HT-29 (cell line): ENCODE data around the gene STAC3. TPM values are rescaled to one million over a fixed set of nuclear protein-coding genes. Genes with fewer than 3 reads are reported as not detected.

ENCODE experiments used
- DNase-seq: peaks from one replicate; pipeline ENCODE4 v3.0.0-alpha.2; 2015; ENCODE audit warnings: low spot score
- small RNA-seq: library from RNA; depleted of rRNA; stranded (forward); fragments of <200 nt; gene quantifications from one replicate; pipeline ENCODE3, GENCODE V24; 2014
- total RNA-seq: library from RNA; depleted of rRNA; stranded (reverse); fragments of >200 nt; shearing (Covaris generic); gene quantifications from 2 replicates; pipeline ENCODE4 v1.2.3, GENCODE V29; 2014; rRNA removed

STAC3 gene
- total RNA-seq, 1 experiment from 2014 or later, result 0.41 TPM

DNA sequence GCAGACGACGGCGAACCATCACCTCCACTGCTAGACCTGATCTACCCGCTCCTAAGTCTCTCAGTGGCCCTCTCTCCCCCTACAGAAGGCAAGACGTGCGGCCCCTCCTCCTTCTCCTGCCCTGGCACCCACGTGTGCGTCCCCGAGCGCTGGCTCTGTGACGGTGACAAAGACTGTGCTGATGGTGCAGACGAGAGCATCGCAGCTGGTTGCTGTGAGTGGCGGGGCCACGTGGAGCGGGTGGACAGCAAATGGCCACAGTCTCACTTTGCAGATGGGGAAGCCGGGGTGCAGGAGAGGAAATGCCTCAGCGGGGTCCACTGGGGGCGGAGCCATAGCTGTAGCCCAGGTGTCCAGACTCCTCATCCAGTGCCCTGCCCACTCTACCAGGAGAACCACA lies 55.8 kb downstream of the STAC3 start:
- DNase-seq, result no peak

DNA sequence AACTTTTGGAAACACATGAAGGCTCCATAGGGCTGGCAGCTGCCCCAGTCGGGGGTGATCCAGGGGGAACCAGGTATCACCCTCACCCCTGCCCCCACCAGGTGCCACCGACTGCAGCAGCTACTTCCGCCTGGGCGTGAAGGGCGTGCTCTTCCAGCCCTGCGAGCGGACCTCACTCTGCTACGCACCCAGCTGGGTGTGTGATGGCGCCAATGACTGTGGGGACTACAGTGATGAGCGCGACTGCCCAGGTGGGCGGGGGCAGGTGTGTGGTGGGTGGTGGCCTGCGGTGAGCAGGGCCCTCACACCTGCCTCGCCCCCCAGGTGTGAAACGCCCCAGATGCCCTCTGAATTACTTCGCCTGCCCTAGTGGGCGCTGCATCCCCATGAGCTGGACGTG lies 56.7 kb downstream of the STAC3 start:
- no peak for DNase-seq

DNA sequence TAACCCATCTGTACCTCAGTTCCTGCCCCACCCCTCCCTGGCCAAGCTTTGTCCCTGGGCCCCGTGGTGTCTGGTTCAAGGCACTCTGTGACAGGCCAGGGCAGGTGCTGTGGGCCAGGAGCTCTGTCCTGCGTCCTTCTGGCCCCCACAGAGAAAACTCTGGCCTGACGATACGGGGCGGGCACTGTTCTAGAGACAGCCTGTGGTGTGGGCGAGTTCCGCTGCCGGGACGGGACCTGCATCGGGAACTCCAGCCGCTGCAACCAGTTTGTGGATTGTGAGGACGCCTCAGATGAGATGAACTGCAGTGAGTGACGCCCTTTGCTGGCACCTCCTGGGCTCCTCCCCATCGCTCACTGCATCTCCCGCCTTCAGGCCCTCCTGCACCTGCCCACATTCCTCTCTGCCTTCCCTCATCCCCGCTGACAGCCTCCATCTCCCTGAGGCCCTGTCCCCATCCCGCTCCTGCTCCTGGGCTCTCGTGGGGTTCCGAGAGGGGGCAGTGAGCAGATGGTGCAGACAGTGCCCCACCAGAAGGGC lies 57.2 kb downstream of the STAC3 start:
- no peak for DNase-seq

Small RNA genes within 50 kb of the gene (small RNA-seq; reads per million reads assigned to genes)
- gene MIR1228, result not detected

Other genes starting within 250 kb of the STAC3 start
- 3.2 and 3.4 TPM in 2 replicates for gene ZBTB39, start 244.6 kb downstream of the STAC3 start, total RNA-seq
- gene TAC3, start 234.7 kb downstream of the STAC3 start, total RNA-seq, result not detected in 2 replicates
- 0.76 and 1.8 TPM in 2 replicates for gene MYO1A, start 201.1 kb downstream of the STAC3 start, total RNA-seq
- gene NEMP1, start 172.4 kb downstream of the STAC3 start, total RNA-seq, result 12.5 and 13.6 TPM in 2 replicates
- gene NAB2, start 162.1 kb downstream of the STAC3 start, total RNA-seq, result 17.8 and 19.3 TPM in 2 replicates
- gene STAT6, start 139.8 kb downstream of the STAC3 start, total RNA-seq, result 114 and 125 TPM in 2 replicates
- gene LRP1, start 122.7 kb downstream of the STAC3 start, total RNA-seq, result 22.8 and 25.2 TPM in 2 replicates
- not detected in 2 replicates for gene LRP1-AS, start 103.6 kb downstream of the STAC3 start, total RNA-seq
- gene NXPH4, start 34.4 kb downstream of the STAC3 start, total RNA-seq, result 0.97 and 2.8 TPM in 2 replicates
- gene SHMT2, start 21.5 kb downstream of the STAC3 start, total RNA-seq, result 295 and 298 TPM in 2 replicates
- 23.3 and 25.3 TPM in 2 replicates for gene R3HDM2, start 179.9 kb upstream of the STAC3 start, total RNA-seq
- not detected in 2 replicates for gene INHBC, start 183.6 kb upstream of the STAC3 start, total RNA-seq
- gene INHBE, start 204.1 kb upstream of the STAC3 start, total RNA-seq, result 0.34 and 0.41 TPM in 2 replicates
- 2.0 and 4.2 TPM in 2 replicates for gene GLI1, start 208.6 kb upstream of the STAC3 start, total RNA-seq
- 1.5 and 3.4 TPM in 2 replicates for gene ARHGAP9, start 228.7 kb upstream of the STAC3 start, total RNA-seq
- gene MARS1, start 236.9 kb upstream of the STAC3 start, total RNA-seq, result 174 and 202 TPM in 2 replicates